Limb (tissue), 2 donors: Measurements from ENCODE around the gene FANK1.
"Not testable (repeated sequence)": the region's sequence is repeated elsewhere in the genome, so short reads cannot be mapped to it uniquely, and the experiment has no call there.

ENCODE experiments used
- DNase-seq, 2 donors: peaks; one replicate each; pipeline ENCODE4 v3.0.0-alpha.2; 2016; ENCODE audit errors: extremely low spot score in 2 of 2

The FANK1 gene

DNA sequence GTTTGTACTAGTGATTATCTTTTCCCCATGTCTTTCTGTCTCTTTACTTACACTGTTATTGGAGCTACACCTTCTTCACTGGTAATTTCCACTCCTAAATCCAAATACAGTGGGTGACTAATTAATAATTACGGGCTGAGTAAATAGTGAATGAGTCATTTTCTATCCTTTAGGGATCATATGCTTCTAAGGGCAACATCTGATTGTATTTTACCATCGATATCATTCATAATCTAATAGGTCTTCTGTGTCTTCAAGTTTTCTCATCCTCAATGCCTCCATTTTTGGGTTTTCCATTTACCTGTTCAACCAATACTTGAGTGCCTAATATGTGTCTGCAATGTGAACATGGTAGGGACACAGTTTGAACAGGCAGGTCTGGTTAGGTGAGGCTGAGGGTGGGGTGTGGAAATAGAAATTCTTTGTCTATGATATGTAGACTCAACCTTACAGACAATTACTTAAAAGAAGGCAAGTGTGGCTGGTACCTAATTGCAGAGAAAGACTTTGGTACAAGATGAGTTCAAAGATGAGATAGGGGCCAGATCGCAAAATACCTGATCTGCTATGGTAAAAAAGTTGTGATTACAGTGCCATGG is 9.4 kb upstream of the FANK1 start:
- DNase-seq = no peak

- not testable (repeated sequence) for DNase-seq
These were observed 6.9 kb upstream of the FANK1 start for GRCh38 chr10:125889441-125889840.

DNA sequence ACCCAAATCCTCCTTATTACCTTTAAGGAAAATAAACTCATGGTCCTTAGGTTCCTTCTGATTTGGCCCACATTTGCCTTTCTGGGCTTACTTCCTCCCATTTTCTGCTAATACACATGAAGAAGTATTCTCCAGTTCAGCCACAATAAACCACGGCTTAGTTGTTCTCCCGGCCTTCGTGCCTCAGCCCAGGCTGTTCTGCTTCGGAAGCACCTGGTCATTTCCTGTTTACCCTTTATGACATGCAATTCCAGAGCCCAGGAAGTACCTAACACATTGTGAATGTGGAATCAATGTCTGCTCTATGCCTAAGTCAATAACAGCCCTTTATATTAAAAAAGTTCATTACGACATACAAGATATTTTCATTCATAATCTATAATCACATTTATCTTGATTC is 4.0 kb upstream of the FANK1 start:
- DNase-seq = not testable (repeated sequence)

DNA sequence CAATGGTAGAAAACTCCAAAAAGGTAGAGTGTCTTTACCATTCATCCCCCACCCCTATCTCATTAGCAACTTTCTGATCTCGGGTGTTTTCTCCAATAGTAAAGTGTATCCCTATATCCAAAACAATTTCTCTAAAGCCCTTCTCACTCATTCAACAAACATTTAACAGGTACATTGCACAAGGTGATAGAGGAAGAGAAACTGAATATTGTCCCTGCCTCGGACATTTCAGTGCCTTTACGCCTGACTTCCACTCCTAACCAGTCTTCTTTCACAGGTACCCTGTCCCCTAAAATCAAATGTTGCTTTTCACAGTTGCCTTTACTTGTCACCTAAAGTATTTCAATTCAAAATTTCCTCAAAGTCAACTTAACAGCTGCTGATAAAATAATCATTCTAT is 2.2 kb upstream of the FANK1 start:
- not testable (repeated sequence) for DNase-seq

GRCh38 chr10:125895130-125896087 is 955 bp upstream of the FANK1 start:
- DNase-seq = peak in 1 of 2 donors; percentile 79

- not testable (repeated sequence) for DNase-seq
These were observed 953 bp downstream of the FANK1 start for GRCh38 chr10:125897317-125897716.

- not testable (repeated sequence) for DNase-seq
These were observed 4.6 kb downstream of the FANK1 start for GRCh38 chr10:125900963-125901362.

GRCh38 chr10:125903135-125903640 is 6.8 kb downstream of the FANK1 start:
- not testable (repeated sequence) for DNase-seq

DNA sequence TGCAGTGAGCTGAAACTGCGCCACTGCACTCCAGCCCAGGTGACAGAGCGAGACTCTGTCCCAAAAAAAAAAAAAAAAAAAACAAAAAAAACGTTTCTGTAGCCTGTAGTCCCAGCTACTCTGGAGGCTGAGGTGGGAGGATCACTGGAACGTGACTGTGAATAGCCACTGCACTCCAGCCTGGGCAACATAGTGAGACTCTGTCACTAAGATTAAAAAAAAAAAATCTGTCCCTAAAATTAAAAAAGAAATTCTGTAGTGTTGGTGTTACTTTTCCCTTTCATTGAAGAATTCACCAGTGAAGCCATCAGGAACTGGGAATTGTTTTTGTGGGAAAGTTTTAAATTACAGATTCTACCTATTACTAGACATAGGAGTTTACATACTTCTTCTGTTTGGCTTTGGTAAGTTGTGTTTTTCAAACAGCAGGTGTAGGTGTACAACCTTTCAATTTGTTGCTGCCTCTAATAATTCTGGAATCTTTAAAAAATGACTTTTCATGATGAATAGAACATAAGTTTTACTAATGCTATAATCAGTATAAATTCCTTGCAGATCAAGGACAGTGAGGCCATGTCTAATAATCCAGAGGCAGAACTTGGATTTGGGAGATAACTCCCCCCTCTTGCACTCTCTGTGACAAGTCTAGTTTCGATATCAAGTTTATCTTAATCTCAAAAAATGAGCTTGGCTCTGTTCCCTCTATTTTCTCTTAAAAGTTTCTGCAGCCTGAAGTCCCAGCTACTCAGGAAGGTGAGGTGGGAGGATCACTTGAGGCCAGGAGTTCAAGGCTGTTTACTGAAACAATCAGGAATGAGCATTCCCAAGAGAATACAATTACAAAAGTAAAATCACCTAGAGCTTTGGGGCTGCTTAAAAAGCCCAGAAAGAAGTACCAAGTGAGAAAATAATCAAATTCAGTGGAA is 9.0 kb downstream of the FANK1 start:
- DNase-seq = not testable (repeated sequence)

GRCh38 chr10:125907598-125907997 is 11.2 kb downstream of the FANK1 start:
- not testable (repeated sequence) for DNase-seq

DNA sequence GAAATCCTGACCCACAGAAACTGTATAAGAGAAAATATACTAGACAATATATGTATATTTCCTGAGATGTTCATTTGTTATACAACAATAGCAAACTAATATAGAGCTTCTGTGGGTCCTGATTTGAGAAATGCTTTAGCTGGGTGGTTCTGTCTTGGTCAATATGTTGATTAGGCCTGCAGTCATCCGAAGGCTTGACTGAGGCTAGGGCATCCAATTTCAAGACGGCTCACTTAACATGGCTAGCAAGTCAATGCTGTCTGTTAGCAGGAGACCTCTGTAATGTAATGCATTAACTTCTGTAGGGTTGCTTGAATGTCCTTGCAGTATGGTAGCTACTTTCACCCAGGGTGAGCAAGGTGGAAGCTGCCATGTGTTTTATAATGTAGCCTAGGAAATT is 12.4 kb downstream of the FANK1 start:
- not testable (repeated sequence) for DNase-seq

DNA sequence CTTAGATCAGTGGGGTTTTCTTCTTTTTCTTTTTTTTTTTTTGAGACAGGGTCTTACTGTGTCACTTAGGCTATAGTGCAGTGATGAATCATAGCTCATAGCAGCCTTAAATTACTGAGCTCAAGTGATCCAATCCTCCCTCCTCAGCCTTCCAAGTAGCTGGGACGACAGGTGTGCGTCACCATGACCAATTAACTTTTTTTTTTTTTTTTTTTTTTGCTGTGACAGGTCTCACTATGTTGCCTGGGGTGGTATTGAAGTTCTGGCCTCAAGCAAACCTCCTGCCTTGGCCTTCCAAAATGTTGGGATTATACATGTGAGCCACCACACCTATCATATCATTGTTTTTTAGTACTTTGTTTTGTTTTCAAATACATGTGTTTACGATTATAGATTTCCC is 13.1 kb downstream of the FANK1 start:
- DNase-seq = not testable (repeated sequence)

DNA sequence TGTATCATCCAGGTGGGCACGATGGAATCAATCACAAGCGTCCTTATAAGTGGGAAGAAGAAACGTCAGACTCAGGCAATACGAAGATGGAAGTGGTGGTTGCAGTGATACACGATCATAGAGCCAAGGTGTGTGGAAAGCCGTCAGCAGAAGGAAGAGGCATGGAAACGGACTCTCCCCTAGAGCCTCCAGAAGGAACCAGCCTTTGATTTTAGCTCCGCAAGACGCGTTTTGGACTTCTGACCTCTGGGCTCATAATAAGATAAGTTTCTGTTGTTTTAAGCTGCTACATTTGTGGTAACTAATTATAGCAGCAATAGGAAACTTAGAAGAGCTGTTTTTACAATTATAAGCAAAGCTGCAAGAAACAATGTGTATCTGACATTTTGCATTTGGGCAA is 14.8 kb downstream of the FANK1 start:
- no peak for DNase-seq

DNA sequence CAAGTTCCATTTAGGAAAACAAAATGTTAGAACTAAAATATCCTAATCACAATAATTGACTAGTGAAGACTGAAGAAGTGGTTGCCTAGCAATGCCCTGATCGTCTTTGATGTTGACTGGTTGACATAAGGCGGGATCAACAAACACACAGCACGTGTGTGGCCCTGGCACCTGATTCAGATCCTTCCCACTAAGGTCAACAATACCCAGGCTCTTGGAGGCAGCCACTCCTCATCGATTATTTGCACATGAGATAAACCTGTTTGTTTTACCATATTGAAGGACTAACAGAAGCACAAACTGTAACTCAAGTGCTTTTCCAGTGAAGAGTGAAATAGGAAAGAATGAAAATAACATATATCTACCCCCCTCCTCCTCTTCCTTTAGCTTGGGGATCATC is 15.6 kb downstream of the FANK1 start:
- no peak for DNase-seq

DNA sequence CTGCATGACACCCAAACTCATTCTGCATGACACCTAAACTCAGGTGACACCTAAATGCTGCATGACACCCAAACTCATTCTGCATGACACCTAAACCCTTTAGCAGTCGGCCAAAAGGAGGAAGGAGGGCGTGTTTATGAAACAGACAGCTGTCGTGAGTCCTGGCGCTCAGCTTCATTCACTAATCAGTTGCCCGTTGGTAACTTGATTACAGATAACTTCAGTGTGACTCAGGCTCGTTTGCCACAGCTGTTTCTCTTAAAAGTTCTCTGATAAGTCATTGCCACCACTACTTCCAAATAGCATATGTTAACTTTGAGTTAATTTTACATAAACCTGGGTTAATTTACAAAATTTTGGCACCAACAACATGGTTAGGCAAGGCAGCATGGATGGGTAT is 16.9 kb downstream of the FANK1 start:
- DNase-seq = not testable (repeated sequence)

GRCh38 chr10:125916977-125917376 is 20.6 kb downstream of the FANK1 start:
- DNase-seq = no peak

DNA sequence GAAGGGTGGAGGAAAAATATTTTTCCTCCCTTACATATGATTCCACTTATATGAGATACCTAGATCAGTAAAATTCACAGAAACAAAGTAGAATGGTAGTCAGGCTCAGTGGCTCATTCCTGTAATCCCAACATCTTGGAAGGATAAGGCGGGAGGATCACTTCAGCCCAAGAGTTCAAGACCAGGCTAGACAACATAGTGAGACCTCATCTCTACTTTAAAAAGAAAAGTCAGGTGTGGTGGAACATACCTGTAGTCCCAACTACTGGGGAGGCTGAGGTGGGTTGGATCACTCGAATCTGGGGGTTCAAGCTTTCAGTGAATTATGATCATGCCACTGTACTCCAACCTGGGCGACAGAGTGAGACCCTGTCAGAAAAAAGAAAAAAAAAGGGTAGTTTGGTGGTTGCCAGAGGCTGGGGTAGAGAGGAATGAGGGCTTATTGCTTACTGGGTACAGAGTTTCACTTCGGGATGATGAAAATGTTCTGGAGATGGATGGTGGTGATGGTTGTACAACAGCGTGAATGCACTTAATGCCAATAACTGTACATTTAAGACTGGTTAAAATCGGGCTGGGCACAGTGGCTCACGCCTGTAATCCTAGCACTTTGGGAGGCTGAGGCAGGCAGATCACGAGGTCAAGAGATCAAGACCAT is 21.5 kb downstream of the FANK1 start:
- DNase-seq = not testable (repeated sequence)

GRCh38 chr10:125921643-125922306 is 25.4 kb downstream of the FANK1 start:
- DNase-seq = not testable (repeated sequence)

DNA sequence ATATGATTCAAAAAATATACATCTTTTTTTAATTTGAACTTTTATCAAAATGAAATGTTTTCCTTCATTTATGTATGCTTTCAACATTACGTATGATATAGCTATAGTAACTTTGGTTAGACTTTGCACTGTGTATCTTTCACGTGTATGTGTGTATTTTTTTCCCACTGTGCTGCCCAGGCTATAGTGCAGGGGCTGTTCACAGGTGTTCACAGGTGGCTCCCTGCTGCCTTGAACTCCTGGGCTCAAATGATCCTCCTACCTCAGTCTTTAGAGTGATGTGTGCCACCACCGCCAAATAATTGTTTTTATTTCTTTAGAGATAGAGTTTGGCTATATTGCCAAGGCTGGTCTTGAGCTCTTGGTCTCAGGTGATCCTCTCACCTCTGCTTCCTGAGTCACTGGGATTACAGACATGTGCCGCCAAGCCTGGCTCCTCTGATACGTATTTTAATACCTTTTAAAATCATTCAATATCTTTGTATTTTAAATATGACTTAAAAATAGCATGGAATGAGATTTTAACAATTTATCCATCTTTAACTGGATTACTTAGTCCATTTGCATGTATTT is 29.0 kb downstream of the FANK1 start:
- no peak for DNase-seq

DNA sequence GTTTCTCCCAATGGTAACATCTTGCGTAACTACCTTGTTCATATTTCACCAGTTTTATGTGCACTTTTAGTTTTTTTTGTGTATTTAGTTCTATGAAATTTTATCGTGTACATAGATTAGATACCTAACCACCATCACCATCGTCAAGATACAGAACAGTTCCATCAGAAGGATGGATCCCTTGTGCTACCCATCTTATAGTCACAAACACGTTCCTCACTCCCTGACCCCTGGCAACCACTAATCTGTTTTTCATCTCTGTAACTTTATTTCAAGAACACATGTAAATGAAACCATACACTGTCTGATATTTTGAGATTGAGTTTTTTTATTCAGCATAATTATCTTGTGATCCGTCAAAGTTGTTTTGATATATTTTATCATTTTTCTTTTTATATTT is 29.9 kb downstream of the FANK1 start:
- DNase-seq = no peak
